ENCODE data around the gene FTSJ3.
"Not testable (repeated sequence)": the region's sequence is repeated elsewhere in the genome, so short reads cannot be mapped to it uniquely, and the experiment has no call there.

FTSJ3 gene

GRCh38 chr17:63827801-63828221, 348 bp upstream of the FTSJ3 start:
- no peak for DNase-seq (ENCODE audit: low read depth)

DNA sequence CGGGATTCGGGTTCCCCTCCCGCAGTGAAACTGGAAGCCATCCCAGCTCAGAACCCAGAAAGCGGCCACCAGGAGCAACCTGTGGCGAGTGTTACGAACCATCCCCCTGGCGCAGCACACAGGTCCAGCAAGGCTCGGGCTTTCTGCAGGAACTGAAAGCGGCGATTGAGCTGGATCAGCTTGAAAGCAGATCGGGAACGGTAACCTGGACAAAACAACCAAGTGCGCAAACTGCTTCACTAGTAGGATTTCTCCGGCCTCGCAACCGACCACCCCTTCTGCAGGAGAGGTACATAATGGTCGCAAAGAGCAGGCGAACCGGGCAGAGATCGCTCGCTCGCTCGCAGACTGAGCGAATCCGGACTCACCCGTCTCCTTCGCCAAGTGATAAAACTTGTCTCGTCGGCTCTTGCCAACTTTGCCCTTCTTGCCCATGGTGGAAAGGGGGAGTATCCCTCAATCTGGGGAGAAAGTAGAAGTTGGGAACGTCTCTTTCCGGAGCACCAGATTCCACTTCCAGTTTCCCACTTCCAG, 928 bp downstream of the FTSJ3 start:
- no peak for DNase-seq (ENCODE audit: low read depth)

DNA sequence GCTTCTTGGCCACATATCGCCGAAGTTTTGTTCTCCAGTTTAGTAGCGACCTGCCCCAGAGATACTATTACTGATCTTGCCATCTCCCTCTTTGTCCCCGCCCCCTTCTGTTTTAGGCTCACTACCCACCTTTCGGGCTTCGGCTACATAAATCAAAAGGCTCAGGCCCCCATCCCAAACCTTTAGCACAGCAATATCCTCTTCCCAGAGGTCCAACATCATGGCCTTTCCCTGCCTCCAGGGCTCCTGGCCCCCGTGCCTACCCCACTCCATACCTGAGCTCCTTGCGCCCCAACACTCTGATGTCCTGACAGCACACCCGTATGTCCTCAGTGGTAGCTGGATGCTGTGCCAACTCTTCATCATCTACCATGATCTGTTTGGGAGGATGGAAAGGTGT, 3.1 kb downstream of the FTSJ3 start:
- DNase-seq (ENCODE audit: low read depth) = no peak

DNA sequence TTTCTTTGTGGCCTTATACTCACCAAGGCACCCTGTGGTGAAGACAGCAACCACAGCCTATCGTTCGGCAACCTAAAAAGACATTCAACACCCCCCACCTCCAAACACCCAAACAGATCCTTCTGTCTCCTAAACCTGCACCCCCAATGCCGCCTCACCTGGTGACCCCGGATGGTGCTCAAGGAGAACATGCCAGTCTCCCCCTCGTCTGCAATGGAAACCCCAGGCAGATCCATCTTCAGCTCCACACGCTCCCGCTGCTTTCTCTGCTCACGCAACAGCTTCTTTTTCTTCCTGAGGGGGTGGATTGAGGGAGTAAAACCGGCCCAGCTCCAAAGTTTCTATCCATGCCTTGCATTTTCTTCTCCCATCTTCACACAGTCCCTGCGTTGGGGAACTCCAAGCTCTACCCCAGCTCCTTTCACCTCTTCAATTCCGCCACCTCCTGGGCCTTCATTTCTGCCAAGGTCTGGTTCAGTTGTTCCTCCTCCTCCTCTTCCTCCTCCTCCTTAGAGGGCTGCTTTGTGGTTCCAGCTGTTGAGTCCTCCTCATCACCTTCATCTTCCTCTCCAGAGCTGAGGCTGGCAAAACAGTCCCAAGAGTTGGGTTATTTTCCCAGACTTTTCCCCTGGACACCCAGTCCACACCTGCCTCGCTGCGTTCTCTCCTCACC, 3.7 kb downstream of the FTSJ3 start:
- DNase-seq (ENCODE audit: low read depth) = no peak

- no peak for DNase-seq (ENCODE audit: low read depth)
Observed at GRCh38 chr17:63822537-63822936, 4.9 kb downstream of the FTSJ3 start.

- no peak for DNase-seq (ENCODE audit: low read depth)
Observed at GRCh38 chr17:63821804-63822203, 5.7 kb downstream of the FTSJ3 start.

- DNase-seq (ENCODE audit: low read depth) = no peak
Observed at GRCh38 chr17:63820963-63821561, 6.4 kb downstream of the FTSJ3 start.

DNA sequence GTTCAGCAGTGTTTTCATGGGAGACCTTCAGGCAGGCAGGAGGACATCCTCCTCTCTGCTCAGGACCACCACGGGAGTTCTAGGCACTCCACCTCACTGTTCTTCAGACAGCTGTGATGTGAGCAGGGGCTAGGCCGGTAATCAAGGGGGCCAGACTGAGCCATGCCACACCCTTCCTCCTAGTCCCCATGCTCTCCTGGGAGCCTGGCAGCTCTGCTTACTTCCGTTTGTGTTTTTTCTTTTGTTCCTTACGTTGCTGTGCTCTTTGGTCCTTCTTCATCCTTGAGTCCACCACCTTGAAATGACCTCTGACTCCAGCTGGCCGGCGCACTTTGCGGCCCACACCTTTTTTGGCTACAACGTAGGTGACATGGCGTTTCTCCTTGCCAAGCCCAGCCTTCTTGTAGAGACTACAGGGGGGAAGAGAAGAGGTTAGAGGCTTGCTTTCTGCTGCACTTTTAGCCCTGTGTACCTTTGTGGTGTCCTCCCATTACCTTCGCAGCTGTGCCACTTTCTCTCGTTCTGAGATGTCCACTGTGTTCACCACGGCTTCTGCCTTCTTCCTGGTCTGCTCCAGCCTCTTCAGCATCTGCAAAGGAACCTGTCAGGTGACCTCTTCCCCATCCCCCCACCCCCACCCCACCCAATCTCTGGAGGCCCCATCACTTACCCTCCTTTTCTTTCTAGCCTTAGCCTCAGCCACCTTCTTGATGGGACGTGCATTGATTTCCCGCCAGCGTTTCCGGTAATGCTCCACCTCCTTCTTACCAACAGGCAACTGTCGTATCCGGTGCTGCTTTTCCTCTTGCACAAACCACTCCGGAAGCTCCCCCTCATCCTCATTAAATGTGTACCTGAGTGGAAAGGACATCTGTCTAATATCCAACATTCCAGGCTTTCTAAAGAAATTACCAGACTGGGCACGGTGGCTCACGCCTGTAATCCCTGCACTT, 7.6 kb downstream of the FTSJ3 start:
- DNase-seq (ENCODE audit: low read depth) = no peak

GRCh38 chr17:63819131-63819530, 8.3 kb downstream of the FTSJ3 start:
- DNase-seq (ENCODE audit: low read depth) = no peak

- no peak for DNase-seq (ENCODE audit: low read depth)
Observed at GRCh38 chr17:63817736-63818385, 9.6 kb downstream of the FTSJ3 start.

DNA sequence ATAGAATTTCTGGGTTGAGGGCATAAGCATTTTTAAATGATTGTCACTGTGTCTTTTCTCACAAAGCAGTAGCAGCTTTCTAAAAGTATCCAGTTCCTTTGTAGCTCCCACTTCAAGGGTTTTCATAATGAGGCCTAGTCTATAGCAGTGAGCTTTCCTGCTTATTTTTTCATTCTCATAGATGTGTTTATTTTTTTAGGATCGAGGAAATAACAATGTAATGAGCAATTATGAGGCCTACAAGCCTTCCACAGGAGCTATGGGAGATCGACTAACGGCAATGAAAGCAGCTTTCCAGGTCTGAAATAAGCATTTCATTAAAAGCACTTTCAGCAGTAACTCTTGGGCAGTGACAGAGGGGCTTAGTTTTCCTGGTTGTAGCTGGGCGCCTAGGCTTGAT, 10.8 kb downstream of the FTSJ3 start:
- DNase-seq (ENCODE audit: low read depth) = no peak

- DNase-seq (ENCODE audit: low read depth) = no peak
Observed at GRCh38 chr17:63816123-63816522, 11.3 kb downstream of the FTSJ3 start.

GRCh38 chr17:63809970-63810369, 17.5 kb downstream of the FTSJ3 start:
- DNase-seq (ENCODE audit: low read depth) = no peak

DNA sequence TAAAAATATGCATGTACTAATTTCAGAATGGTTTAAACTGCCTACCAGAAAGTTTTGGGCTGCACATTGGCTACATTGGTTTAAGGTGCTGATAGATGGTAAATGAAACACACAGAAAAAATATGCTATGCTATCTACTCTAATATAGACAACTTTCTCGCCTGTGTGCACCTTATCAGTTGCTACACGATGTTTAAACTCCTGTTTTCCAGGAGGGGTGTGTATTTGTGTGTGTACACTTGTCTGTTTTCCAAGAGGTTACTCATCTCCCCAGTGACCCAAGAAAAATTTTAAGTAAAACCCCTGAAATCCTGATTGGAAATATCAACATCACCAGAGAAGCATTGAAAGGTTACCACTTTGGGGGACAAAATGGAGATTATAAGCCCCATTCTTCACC, 21.9 kb downstream of the FTSJ3 start:
- no peak for DNase-seq (ENCODE audit: low read depth)

DNA sequence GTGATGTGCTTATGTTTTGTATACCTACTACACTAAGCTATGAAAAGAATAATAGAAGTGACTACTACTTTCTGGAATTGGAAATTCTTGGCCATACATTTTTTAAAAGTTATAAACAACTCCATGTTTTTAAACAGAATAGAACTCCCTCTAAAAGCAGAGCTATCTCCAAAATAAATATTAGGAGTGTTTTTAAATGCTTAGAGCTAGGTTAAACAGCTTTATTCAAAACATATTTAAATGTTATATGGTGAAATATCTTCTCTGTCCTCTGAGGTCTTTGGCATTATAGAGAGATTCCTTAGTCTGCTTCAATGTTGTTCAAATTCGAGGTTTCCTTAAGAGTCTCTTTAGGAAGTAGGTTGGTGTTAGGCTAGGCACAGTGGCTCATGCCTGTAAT, 23.1 kb downstream of the FTSJ3 start:
- DNase-seq (ENCODE audit: low read depth) = no peak

GRCh38 chr17:63800783-63801182, 26.7 kb downstream of the FTSJ3 start:
- DNase-seq (ENCODE audit: low read depth) = no peak

DNA sequence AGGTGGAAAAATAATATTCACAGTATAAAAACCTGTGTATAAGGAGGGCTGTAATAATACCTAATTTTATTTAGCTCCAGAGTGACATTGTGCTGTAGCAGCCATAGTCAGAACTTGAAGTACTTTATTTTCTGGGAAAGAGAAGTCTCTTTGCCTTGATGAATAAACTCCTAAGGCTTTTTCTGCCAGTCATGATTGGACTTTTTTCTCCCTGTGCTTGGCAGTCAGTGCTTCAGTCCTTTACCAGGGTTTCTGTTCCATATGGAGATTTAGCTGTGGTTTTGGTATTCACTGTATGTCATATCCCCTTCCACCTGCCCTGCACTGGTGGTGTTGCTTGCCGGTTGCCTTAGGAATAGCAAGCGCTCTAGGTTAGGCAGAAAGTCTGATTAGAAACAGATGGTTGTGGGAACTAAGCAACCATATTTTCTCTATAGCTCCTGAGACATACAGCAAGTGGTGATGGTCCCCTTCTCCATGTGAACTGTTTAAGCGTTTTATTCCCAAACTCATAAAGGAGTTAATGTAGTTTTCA, 28.8 kb downstream of the FTSJ3 start:
- no peak for DNase-seq (ENCODE audit: low read depth)

- not testable (repeated sequence) for DNase-seq (ENCODE audit: low read depth)
Observed at GRCh38 chr17:63796375-63796774, 31.1 kb downstream of the FTSJ3 start.

GRCh38 chr17:63792055-63792729, 35.3 kb downstream of the FTSJ3 start:
- no peak for DNase-seq (ENCODE audit: low read depth)

GRCh38 chr17:63790057-63790456, 37.4 kb downstream of the FTSJ3 start:
- DNase-seq (ENCODE audit: low read depth) = no peak

GRCh38 chr17:63786971-63787711, 40.3 kb downstream of the FTSJ3 start:
- no peak for DNase-seq (ENCODE audit: low read depth)

All from activated gamma-delta T cell treated with anti-CD3 and anti-CD28 coated beads, Interleukin-2, amount 50 U/mL, for 16 hours (primary cell).